NCI-H2196 (cell line): Measurements from ENCODE around the gene BRAT1.
"Not testable (repeated sequence)": the region's sequence is repeated elsewhere in the genome, so short reads cannot be mapped to it uniquely, and the experiment has no call there.

Experiments
- DNase-seq: peaks from one replicate; lab custom pipeline; 2025; ENCODE audit not compliant: unreplicated experiment; lab: John Stamatoyannopoulos, UW

The BRAT1 gene

DNA sequence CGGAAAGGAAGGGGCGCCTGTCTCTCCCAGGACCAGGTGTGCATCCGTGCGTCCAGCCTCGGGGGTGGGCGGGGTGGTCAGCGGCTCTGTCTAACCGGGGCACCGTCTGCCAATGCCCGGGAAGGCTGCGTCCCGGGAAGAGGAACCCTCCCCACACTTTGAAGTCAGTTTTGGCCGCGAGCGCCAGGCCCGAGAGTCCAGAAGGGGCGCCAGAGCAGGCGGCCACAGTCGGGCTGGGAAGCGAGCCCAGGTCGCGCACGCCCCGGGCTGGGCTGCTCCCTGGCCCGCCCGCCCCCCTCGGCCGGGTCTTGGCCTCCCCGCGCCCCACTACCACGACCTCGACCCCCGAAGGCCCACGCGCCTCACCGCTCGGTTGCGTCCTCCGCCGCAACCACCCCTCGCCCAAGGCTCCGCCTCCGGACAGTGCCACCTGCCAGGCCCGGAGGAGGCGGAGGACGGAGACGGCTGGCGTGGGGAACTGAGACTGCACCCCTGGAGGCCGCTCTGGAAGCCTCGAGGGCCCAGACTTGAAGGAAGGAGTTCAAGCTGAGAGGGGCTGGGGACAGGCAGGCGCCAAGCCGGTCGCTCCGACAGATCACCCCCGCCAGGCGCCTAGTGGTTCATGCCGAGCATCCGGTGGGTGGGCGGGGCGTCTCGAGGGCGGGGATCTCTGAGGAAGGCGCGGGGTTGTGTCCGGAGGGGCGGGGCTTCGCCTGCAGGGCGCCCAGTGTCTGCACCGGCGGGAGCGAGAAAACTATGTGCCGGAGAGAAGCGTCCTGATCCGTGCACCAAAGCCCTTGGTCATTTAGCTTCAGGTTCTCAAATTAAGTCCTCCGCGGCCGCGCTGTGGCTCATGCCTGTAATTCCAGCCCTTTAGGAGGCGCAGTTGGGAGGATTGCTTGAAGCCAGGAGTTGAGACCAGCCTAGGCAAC, at the start of gene BRAT1:
Gene BRAT1 (minus strand): TSS at position 404 of the 932 bp plus-strand sequence. CDS start 1,093 bp downstream, outside the sequence.
- peak; percentile 94 for DNase-seq

DNA sequence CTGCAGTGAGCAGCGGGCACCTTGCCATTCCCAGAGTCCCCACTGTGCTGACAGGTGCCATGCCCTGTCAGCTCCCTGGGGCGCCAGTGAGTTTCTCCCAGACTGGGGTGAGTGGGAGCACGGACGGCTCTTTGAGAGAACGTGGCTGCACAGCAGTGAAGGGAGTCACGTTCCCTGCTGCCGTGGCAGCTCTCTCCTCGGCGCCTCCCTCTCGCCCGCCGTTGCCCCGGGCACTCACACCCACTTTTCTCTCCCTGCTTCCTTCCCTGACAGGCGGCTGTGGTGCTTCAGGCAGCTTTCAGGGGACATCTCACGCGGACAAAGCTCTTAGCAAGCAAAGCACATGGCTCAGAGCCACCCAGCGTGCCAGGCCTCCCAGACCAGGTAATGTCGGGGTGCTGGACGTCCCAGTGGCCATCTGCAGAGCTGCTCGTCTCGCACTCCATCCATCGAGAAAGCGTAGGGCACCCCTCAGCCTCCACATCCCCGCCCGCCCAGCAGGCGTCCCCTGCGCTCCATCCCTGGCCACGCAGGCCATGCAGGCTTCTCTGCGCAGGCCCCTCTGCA, 49.4 kb upstream of the BRAT1 start:
- DNase-seq: no peak

DNA sequence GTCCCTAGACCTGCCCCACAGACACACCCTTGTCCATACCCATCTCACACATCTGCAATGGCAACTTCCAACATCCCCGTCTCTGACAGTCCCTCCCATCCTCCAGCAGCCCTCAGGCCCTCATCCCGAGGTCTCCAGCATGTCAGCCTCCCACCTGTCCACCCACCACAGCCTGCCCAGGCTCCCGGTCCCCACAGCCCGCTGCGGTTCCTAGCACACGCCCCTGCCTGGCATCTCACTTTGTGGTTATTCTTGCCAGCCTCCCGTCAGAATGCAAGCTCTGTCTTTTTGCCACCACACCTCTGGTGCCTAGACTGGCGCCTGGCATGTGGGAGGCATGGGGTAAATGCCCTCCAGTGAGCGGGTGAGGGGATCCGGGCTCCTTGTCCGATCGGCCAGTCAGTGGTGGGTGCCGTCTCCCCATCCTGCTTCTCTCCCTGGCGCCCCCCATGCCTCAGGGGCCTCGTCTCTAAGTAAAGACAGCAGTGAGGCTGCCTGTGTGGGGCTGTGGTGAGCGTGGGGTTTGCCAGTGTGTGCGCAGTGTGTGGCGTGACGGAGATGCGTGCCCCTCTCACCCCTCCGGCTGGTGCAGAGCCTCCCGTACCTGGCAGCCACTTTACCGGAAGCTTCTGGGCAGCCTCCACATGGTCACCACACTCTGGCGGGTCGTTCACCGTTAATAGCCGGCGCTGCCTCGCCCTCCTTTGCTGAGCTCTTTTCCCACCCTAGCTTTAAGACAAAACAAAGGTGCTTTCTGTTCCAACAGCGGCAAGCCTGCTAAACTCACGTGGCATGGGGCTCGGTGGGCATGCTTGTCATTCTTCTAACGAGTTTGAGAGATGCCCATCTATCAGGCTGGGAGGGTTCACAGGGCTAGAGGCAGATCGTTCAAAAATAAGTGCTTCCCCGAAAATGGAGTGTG, 48.0 kb upstream of the BRAT1 start:
- no peak for DNase-seq

DNA sequence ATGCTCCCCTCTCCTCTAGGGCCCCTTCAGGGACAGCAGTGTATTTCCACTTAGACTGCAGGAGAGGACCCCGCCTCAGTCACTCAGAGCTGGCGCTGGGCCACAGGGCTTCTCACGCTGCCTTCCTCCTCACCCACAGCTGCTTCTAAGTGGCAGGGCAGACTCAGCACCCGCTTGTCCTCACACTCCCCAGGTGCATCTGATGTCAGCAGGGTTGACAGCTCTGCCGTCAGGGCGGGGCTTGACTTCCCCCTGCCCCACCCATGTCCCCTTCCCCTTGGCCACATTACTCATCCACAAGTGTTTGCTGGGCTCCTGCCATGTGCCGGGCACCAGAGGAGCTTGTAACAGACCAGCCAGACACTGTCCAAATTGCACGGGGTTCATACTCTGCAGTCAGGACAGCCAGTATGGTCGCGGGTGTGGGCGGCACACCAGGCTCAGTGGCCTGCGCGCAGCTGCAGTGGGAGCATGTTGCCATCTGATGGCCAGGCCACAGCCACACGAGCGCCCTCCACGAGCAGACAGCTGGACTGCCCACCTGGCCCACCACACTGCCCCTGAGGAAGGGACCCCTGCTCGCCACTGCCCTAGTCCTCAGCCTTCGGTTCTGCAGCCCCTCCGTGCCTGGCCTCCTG, 47.2 kb upstream of the BRAT1 start:
- DNase-seq: no peak

DNA sequence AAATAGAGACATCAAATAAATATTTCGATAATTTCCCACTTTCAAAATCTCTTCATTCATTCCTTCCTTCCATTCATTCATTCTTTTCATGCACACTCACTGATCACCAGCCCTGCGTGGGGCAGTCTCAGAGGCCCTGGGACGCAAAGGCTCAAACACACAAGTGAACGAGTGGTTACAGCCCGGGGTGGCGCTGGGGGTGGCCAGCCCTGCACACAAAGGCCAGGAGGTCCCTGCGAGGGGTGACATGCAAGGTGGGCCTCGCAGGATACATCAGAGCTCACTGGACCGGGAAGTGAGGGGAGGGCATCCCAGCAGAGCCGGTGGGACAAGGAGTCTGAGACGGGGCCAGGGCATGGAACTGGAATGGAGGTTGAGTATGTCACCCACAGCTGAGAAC, 46.6 kb upstream of the BRAT1 start:
- no peak for DNase-seq

DNA sequence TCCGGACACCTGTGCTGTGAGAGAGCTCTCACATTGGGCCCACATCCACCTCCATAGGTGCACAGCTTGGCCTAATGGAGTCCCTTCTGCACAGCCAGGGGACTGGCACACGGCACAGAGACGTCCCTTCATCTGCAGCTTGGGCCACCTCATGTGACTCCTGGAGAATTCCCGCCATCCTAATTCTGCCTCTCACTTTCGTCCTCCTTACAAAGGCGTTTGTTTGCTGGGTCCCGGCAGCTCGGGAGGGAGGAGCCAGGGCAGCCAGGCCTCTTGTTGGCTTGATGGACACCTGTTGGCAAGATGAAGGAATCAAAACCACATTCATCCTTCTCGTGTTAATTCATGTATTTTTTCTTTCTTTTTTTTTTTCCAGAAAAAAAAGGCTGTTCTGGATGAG, 45.7 kb upstream of the BRAT1 start:
- DNase-seq: no peak

DNA sequence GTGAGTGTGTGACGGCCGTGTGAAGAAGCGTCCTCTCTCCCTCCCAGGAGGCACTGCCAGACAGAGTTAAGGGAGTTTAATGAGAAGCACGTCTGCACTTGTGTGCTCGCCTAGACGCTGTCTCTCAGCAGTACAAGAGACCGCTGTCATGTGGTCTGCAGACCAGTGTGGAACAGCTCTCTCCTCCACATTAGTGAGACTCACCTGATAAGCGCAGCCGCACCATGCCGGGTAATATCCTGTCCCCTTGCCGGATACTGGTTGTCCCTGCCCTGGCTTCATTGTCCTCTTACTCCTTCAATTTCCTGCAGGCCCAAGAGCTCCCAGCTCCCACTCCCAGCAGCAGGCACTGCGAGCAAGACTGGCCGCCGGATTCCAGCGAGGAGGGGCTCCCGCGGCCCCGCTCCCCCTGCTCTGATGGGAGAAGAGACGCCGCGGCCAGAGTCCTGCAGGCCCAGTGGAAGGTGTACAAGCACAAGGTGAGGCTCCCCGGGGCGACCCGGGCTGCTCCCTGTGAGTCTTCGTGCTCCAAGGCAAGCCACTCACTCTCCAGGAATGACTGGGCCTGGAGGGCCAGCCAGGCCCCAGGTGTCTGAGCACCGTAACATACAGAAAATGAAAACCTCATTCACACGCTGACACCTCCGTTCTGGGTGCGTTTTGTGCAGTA, 43.0 kb upstream of the BRAT1 start:
- no peak for DNase-seq

DNA sequence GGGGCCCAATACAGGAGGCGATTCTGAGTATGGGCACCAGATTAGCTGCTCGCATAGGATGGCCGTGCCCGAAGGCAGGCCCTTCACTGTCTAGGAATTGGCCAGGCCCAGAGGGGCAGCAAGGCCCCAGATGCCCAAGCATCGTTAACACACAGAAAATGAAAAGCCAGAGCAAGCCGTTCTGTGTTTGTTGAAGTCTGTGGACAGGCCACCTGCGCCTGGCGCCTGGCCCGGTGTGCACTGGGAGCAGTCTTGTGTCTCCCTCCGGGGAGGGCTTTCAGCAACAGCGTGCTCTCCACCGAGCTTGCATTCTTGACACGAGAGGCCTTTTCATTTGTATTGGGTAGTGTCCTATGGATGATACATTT, 41.9 kb upstream of the BRAT1 start:
- DNase-seq: peak; percentile 19

DNA sequence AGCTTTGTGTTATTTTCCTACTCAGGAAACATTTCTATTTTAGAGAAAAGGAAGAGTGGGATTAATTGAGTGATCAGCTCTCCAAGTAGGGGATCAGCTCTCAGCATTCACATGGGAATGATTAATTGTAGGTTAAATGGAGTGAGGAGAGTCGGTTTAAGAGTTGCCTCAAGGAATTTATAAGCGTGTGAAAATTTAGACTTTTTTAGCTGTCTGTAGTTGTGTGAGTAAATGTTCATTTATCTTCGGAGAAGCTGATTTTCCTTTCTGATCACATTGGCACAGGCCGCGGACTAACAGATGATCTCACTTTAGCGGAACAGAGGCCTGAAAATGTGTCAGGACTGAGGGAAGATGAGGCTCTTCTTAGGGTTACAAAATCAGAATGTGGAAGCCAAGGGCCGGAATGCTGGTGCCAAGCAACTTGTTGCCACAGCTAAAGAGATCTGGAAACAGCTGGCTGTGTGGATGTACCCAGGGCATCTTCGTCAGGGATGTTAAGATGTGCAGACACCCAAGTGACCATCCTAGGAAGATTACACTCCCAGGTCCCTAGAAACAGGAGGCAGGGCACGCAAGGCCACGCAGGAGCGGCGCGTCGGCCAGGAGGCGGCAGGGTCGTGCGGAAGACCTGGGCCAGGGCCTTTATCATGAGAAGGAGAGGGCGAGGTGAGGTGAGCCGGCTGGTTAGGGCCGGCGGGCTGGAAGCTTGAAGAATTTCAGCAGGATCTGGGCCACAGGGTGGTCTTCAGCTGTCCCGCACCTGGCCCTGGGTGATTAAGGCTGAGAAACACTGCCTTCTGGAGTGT, 41.3 kb upstream of the BRAT1 start:
- DNase-seq: no peak

DNA sequence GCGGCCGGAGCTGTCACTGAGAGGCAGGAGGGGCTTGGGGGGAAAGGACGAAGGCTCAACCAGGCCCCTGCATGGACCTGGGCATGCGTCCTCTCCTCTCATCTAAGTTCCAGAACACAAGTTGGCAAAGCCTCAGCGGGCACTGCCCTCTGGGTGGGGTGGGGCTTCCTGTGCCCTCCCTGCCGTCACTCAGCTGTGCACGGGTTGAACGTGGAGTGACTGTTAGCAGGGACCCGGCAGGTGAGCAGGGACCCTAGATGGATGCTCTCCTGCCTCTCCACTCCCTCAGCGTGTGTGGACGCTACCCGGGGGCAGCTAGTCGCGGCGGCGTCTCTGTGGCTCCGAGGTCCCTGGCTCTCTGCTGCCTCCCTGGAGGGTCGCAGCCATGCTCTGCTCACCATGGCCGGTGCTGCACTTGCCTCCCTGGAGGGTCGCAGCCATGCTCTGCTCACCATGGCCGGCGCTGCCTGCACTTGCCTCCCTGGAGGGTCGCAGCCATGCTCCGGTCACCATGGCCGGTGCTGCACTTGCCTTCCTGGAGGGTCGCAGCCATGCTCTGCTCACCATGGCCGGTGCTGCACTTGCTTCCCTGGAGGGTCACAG, 40.0 kb upstream of the BRAT1 start:
- DNase-seq: no peak

DNA sequence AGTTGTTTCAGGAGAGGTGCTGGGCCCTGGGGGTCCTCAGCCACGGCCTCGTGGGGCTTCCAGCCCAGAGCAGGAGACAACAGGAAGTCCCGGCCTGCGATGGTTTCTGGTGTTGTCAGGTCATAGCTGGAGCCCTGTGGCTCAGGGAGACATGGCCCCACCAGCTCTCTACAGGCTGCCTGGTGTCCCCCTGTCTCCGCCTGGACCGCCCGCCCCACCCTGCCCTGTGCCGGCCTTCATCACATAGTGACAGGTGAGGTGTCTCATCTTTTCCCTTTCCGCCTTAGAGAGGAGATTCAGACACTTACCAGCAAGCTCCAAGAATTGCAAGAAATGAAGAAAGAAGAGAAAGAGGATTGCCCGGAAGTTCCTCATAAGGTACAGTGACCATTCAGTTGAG, 39.3 kb upstream of the BRAT1 start:
- no peak for DNase-seq

DNA sequence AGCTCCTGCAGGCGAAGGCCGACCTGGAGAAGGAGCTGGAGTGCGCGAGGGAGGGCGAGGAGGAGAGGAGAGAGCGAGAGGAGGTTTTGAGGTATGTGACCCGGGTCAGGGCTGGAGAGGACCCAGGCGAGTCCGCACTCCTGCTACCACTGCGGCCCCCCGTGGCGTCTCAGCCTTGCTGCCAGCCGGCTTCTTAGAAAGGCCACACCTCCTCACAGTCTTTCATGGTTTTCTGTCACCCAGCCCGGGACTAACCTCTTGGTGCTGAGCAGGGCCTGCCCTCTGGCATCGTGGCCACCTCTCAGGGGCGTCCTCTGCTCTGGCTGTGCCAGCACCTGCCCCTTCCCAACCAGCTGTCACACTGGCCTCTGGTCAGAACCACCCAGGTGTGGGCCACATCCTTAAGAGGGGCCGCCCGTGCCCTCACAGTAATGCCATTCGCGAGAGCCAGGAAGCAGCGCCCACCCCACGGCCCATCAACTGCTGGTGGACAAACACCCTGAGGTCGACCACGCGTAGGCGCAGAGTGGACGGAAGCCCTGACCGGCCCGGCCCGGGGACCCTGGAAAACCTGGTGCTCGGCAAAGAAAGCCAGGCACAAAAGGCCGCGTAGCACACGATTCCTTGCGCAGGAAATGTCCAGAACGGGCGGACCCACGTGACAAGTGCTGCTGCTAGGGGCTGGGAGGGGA, 37.9 kb upstream of the BRAT1 start:
- no peak for DNase-seq

DNA sequence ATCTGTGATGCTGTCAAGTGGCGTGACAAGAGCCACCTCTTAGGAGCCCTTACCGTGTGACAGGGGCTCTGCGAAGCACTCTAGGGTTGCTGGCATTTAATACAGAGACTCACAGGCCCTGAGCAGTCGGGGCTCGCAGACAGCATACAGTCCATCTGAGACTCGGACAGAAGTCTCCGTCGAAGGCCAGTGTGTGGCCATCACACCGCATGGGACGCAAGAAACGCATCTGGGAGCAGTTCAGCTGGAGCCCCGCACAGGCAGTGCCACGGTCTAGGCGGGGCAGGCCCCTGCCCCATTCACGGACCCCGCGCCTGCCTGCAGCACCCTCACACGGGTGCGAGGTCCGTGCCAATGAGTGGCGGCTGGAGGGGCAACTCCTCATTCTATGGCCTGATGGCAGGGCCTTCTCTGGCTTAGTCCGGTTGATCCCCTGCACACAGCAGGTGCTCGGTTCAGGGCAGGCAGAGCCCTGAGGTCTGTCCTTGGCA, 37.1 kb upstream of the BRAT1 start:
- DNase-seq: no peak

DNA sequence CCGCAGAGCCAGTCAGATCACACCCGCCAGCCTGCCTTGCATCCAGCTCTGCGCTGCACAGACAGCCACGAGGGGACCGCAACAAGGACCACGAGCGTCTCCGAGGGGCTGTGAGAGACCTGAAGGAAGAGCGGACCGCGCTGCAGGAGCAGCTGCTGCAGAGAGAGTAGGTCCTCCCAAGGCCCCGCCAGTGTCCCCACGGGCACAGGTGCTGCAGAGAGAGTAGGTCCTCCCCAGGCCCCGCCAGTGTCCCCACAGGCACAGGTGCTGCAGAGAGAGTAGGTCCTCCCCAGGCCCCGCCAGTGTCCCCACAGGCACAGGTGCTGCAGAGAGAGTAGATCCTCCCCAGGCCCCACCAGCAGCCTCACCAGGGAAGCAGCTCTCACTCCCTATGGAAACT, 34.6 kb upstream of the BRAT1 start:
- not testable (repeated sequence) for DNase-seq

DNA sequence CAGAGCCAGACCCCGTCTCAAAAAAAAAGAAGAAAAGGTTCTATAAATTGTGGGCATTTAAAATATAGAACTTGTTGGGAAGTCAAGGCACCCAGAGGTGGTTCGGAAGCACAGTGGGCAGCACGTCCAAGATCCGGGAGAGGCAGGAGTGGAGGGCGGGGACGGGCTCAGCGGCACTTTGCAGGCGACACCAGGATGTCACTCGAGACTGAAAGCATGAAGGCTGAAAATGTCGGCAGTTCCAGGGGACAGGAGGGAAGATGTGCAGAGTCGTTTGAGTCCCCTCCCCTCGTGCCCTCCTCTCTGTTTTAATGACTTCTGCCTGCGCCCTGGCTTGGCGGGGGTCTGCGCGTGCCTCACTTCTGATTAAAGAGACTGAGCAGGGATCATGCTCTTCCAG, 34.0 kb upstream of the BRAT1 start:
- DNase-seq: no peak

DNA sequence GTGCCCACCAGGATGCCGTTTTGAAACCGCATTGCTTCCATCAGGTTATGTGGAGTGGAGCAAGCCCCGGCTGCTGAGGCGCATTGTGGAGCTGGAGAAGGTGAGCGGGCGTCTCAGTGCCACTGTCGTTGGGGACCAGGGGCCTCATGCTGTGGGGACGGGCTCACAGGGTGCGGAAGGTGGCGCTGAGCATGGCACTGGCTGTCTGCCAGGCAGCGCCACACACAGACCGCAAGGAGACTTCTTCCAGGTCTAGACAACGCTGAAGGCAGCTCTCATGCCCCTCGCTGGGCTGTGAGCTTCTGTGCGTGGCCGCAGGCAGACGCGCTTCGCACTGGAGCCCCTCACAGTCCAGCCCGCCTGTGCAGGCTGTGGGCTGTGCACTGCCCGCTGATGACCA, 32.5 kb upstream of the BRAT1 start:
- no peak for DNase-seq

DNA sequence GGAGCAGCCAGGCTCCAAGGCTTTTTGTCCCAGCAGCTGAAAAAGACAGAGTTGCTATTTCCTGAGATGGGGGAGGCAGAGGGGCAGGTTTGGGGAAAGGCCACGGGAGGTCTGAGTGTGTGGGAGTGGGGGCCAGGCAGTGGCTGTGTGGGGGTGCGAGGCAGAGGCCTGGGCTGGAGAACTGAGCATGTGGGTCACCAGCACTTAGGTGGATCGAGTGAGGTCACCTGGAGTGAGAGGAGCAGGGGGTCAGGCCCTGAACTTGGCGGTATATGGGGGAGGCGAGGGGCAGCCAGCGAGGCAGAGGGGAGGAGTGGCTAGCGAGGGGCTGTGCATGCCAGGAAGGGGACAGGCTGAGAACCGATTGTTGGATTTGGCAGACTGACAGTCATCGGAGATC, 31.8 kb upstream of the BRAT1 start:
- DNase-seq: no peak

DNA sequence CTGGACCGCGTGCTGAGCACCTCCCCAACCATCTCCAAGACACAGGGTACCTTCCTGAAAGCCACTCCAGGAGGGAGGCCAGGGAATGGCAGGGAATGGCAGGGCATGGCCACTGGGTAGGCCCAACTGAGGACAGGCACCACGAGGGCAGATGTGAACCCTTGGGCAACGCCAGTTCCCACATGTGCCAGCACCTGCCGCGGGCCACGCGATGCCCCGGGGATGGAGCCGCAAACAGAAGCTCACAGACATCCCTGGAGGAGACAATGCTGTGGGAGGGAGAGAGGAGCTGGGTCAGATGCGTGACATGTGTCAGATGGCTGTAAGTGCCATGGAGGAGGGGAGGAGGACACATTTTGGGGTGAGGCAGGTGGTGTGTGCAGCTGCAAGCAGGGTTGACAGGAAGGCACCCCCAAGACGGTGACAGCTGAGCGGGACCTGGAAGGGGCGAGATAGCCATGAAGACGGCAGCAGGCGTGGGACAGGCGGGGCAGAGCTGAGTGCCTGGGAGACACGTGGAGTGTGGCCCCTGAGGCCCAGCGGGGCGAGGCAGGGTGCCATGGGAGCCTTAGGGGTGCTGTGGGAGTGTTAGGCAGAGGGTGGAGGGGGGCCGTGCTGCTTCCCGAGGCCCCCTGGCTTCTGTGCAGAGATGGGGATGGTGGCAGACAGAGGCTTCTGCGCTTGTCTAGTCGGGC, 31.1 kb upstream of the BRAT1 start:
- DNase-seq: no peak
